GM12874 (cell line): ENCODE measurements around the gene PDZRN4.

ENCODE experiments used
- TF ChIP-seq, protein P1 (sequence below): IDR thresholded peaks from 2 replicates; pipeline ENCODE4 v1.5.1; 2011; ENCODE audit warnings: low read depth, mild to moderate bottlenecking, control low read depth, low read length, moderate library complexity; ENCODE audit not compliant: insufficient read depth

The PDZRN4 gene

DNA sequence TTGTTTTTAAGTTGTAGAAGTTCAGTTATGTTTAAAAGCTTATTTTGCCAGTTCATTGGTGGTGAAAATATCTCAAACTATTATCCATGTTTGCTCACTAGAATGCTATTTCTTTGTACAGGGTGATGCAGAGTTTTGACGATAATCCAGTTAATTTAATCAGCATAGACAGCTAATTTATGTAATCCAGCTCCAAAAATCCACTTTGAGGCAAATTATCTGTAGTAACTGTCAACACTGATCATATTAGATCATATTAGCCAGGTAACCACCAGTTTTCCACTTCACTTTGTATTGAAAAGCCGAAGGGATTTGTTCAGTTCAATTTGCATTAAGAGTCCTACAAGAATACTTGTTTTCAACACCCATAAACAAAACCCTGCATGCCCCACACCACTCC lies 378.6 kb downstream of the PDZRN4 start:
- TF ChIP-seq, protein P1, sequence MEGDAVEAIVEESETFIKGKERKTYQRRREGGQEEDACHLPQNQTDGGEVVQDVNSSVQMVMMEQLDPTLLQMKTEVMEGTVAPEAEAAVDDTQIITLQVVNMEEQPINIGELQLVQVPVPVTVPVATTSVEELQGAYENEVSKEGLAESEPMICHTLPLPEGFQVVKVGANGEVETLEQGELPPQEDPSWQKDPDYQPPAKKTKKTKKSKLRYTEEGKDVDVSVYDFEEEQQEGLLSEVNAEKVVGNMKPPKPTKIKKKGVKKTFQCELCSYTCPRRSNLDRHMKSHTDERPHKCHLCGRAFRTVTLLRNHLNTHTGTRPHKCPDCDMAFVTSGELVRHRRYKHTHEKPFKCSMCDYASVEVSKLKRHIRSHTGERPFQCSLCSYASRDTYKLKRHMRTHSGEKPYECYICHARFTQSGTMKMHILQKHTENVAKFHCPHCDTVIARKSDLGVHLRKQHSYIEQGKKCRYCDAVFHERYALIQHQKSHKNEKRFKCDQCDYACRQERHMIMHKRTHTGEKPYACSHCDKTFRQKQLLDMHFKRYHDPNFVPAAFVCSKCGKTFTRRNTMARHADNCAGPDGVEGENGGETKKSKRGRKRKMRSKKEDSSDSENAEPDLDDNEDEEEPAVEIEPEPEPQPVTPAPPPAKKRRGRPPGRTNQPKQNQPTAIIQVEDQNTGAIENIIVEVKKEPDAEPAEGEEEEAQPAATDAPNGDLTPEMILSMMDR = no peak

DNA sequence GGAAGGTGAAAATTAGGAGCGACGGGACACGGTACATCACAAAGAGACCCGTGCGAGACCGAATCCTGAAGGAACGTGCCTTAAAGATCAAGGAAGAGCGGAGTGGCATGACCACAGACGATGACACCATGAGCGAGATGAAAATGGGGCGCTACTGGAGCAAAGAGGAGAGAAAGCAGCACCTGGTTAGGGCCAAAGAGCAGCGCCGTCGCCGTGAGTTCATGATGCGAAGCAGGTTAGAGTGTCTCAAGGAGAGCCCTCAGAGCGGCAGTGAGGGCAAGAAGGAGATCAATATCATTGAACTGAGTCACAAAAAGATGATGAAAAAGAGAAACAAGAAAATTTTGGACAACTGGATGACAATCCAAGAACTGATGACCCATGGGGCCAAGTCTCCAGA lies 385.3 kb downstream of the PDZRN4 start:
- TF ChIP-seq, protein P1 = no peak

DNA sequence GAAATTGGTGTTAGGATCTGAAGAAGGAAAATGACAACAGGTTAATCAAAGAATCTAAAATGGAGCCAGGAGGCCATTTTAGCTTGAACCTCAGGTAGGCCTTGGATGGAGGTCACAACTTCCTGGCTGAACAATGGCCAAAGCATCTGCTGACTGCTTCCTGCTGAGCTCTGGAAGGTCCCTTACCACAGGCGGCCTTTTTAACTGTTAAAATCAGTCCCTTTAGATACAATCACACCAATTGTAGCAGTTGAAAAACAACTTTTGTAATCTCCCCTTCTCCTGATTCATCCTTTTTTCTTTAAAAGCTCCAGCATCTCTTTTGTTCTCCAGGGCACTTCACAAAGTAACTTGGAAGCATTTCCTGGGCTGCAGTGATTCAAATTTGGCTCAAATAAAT lies 388.8 kb downstream of the PDZRN4 start:
- TF ChIP-seq, protein P1 = no peak

DNA sequence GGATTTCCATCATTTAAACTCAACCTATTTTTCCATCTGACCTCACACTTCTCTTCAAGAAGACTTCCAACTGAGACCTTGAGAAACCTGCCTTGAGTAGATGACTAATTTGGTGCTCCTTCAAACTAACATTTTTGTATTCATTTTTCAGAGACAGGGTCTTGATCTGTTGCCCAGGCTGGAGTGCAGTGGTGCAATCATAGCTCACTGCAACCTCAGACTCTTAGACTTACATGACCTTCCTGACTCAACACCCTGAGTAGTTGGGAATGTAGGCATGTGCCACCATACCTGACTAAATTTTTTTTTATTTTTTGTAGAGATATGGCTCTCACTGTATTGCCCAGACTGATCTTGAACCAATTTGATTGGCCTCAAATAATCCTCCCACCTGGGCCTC lies 389.9 kb downstream of the PDZRN4 start:
- TF ChIP-seq, protein P1 = no peak

DNA sequence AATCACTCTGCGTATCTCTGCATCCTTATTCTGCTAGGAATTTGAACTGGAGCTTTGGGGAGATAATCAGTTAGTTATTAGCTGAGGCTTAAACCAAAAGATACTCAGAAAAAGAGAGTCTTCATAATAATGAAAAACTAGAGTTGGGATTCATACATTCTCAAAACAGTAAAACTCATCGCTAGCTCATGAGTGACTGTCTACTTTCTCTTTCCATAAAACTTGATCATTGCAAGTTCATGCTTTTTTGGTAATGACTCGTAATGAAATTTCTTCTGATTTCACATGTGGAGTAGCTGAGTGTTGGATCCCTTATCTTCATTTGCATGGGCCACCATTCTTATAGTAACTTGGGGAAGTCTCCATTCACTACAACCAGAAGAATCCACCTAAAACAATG lies 397.7 kb downstream of the PDZRN4 start:
- TF ChIP-seq, protein P1 = no peak

DNA sequence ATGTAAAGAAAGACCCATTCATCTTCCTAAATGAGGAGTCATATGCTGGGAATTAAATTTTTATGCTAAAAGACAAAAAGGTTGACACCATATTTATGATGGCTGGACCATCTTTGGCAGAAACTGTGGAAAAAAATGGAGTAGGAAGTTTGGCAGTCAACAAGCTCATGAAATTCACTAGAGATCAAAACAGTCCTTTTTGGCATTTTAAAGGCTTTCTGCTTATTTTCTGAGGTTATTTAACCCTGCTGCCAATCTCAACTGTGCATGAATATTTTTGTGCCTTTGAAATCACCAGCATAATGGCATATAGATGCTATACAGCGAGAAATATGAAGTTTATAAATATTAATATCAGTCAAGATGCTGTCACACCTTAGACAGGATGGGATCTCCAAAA lies 399.5 kb downstream of the PDZRN4 start:
- TF ChIP-seq, protein P1 = no peak

DNA sequence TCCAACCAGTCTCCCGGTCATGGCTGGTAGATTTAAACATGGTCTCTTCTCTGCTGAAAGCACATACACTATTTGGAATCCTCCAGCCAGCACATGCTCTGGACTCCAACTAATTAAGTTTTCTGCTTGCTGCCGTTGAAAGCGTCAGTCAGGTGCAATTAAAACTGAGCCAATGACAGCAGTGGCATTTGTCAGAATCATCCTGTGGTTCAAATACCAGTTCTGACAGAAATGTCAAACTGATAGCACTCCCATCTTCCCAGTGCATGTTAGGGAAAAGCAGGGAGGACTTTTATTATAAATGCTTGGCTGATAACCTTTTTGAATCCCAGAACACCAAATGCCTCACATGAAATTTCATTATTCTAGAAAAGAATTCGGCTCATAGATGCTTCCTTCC lies 401.8 kb downstream of the PDZRN4 start:
- TF ChIP-seq, protein P1 = no peak

DNA sequence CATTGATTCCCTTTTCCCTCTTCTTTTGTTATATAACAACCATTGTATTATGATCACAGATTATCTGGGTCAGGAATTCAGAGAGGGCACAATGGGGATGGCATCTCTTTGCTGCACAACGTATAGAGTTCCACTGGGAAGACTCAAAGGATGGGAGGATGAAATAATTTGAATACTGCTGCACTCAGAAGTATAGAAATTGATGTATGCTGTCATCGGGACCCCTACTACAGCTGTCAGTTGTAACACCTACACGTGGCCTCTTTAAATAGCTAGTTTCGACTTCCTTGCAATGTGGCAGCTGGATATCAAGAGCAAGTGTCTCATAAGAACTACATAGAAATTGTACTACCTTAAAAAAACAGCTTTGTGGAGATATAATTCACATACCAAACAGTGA lies 408.1 kb downstream of the PDZRN4 start:
- TF ChIP-seq, protein P1 = no peak
